ENCODE results near the gene MYADM.
"Not testable (repeated sequence)": the region's sequence is repeated elsewhere in the genome, so short reads cannot be mapped to it uniquely, and the experiment has no call there.

Gene MYADM, protein sequence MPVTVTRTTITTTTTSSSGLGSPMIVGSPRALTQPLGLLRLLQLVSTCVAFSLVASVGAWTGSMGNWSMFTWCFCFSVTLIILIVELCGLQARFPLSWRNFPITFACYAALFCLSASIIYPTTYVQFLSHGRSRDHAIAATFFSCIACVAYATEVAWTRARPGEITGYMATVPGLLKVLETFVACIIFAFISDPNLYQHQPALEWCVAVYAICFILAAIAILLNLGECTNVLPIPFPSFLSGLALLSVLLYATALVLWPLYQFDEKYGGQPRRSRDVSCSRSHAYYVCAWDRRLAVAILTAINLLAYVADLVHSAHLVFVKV

DNA sequence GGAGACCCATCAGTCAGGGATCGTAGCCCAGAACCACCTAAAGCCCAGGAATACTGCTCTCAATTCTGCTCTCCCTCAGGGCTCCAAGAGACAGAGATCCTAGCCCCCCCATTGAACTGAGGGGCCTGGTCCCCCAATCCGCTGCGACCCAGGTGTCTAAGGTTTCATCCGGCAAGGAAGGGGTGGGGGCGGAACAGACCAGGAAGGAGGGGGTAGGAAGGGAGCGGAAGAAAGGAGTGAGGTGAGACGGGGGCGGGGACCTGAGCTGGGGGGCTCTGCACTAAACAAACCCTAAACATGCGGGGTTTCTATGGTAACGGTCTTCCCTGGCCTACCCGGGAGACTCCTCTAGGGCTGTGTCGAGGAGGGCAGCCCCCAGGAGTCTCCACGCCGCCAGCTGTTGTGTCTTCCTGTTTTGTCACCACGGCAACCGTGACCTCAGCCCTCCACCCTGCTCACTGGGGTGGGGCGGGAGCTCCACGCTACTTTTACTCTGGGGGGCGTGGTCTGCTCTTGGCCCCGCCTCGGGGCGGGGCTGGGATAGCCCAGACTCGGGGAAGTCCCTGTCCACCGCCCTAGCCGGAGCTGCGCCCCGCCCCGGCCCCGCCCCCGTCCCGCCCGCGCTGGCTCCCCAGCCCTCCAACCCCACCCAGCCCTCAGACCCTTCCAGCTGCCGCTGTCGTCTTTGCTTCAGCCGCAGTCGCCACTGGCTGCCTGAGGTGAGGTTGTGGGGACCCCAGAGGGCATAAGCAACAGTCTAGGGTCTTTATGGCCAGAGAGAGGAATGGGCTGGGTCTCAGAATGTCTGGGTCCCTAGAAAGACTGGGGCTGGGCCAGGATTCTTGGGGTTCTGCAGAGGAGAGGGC is at the start of gene MYADM:
Gene MYADM, plus strand, starts transcription at position 659 of the 866 bp plus-strand sequence. CDS start 5,647 bp downstream, outside the sequence.
- DNase-seq (ENCODE audit: low read depth, low spot score) = peak; percentile 97

DNA sequence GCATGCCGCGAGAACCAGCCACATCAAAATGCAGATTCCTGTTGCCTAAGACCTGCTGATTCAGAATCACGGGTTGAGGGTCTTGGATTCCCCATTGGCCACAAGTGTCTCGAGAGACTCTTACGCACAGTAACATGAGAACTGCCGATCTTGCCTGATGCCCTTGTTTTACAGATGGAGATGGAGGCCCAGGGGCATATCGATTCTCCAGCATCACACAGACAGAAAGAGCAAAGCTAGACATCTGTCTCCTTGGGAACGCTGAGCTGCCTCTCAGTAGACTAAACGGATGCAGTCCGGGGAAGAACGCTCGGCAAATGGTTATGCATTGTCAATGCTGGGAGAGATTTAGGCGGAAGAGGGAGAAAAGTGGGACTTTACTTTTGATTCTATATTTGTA is 48.9 kb upstream of the MYADM start:
- no peak for DNase-seq (ENCODE audit: low read depth, low spot score)

DNA sequence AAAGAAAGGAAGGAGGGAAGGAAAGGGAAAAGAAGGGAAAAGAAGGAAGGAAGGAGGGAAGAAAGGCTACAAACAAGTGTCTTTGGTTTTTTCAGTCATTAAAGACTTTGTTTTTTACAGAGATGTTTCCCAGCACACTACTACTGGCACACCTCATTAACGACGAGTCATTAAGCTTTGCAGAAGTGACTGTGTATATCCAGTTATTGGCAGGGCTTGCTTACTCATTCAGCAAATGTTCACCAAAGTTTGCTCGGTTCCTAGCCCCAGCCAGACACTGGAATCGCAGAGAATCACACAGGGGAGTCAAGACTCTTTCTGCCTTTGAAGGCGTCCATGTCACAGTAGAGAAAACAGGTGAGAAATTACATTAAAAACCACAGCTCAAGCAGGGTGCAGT is 47.8 kb upstream of the MYADM start:
- DNase-seq (ENCODE audit: low read depth, low spot score) = no peak

DNA sequence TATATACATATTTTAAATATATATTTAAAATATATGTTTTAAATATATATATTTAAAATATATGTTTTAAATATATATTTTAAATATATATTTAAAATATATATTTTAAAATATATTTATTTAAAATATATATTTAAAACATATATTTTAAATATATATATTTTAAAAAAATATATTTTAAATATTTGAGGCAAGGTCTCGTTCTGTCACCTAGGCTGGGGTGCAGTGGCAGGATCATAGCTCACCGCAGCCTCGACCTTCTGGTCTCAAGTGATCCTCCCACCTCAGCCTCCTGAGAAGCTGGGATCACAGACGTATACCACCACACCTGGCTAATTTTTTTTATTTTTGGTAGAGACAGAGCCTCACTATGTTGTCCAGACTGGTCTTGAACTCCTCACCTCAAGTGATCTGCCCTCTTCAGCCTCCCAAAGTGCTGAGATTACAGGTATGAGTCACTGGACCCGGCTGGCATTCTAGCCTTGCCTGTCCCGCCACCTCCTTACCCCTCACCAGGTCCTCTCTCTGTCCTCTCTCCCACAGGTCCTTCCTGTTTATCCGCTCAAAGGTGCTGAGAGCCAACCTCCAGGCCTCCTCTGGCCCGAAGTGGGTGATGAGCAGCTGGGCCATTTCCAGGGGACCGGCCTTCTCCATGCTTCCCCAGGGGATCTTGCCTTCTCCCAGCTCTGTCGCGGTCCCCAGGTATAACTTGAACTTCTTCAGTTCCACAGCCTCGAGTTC is 44.1 kb upstream of the MYADM start:
- no peak for DNase-seq (ENCODE audit: low read depth, low spot score)

DNA sequence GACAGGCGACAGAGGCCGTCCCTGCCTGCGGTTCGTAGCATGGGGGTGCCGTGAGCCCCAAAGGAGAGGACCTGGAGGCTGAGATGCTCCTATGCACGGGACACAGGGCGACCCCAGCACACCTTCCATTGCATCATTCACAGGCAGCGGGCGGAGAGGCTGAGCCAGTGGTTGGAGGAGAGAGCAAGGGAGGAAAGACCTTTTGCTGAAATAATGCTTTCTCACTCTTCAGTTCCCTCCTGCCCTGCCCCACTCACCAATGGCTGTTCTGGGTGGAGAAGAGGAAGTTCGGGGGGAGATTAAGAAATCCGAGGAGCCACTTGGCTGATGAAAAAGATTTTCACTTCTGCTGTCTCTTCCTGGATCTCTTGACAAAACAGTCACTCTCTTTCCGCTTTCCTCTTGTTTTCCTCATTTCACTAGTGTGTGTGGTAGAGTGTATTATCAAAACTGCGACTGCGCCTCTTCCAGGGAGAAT is 43.5 kb upstream of the MYADM start, which contains the start of gene NLRP12:
Gene NLRP12, minus strand, starts transcription at position 181 of the 478 bp plus-strand sequence. Its CDS starts 140 bp downstream, at position 41.
- no peak for DNase-seq (ENCODE audit: low read depth, low spot score)

DNA sequence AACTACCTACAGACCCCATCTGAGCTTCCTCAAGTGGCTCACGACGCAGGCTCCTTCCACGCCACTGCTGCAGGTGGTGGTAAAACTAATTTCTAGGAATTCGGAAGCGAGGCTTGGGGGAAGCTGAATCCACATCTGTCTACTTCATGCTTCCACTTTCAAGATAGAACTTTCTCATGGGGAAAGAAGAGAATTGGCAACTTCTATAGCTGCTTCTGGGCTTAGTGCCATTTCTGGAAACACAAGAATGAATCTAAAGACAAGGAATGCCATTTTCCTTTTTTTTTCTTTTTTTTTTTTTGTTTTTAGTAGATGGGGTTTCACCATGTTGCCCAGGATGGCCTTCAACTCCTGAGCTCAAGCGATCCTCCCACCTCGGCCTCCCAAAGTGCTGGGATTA is 40.8 kb upstream of the MYADM start:
- DNase-seq (ENCODE audit: low read depth, low spot score) = no peak

DNA sequence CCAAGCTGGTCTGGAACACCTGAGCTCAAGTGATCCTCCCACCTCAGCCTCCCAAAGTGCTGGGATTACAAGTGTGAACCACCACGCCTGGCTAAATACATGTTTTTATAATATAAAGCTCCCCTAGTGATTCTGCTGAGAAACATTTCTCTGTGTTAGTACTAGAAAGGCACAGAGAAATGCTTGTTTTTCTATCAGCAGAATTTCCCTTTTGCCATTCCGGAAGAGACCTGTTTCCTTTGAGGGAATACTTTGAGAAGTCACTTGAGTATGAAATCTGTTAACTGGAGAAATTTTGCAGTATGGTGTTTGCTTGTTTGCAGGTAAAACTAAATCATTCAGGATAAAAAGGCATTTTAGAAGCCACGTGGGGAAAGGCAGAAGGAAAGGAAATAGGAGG is 39.2 kb upstream of the MYADM start:
- DNase-seq (ENCODE audit: low read depth, low spot score) = no peak

DNA sequence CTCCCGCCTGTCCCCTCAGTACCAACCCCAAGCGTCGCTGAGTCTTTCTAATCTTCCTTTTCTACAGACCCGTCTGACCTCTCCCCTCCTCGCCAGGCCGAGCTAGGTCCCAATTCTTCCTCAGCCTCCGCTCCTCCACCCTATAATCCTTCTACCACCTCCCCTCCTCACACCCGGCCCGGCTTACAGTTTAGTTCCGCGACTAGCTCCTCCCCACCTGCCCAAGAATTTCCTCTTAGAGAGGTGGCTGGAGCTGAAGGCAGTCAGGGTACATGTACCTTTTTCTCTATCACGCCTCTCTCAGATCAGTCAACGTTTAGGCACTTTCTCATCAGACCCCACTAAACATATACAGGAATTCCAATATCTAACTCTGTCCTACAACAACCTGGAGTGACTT is 34.8 kb upstream of the MYADM start:
- not testable (repeated sequence) for DNase-seq (ENCODE audit: low read depth, low spot score)

DNA sequence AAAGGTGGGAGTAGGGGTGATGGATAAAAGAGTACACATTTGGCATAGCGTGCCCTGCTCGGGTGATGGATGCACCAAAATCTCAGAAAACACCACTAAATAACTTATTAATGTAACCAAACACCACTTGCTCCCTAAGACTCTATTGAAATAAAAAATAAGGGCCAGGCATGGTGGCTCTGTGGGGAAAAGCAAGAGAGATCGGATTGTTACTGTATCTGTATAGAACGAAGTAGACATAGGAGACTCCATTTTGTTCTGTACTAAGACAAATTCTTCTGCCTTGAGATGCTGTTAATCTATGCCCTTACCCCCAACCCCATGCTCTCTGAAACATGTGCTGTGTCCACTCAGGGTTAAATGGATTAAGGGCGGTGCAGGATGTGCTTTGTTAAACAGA is 29.2 kb upstream of the MYADM start:
- DNase-seq (ENCODE audit: low read depth, low spot score) = not testable (repeated sequence)

DNA sequence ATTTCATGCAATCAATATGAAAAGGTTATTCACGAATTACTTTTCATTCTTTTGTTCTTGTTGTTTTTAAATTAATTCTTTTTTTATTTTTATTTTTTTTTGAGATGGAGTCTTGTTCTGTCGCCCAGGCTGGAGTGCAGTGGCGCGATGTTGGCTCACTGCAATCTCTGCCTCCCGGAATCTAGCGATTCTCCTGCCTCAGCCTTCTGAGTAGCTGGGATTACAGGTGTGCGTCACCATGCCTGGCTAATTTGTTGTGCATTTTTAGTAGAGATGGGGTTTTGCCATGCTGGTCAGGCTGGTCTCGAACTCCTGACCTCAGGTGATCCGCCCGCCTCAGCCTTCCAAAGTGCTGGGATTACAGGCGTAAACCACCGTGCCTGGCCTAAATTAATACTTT is 27.4 kb upstream of the MYADM start:
- DNase-seq (ENCODE audit: low read depth, low spot score) = not testable (repeated sequence)

DNA sequence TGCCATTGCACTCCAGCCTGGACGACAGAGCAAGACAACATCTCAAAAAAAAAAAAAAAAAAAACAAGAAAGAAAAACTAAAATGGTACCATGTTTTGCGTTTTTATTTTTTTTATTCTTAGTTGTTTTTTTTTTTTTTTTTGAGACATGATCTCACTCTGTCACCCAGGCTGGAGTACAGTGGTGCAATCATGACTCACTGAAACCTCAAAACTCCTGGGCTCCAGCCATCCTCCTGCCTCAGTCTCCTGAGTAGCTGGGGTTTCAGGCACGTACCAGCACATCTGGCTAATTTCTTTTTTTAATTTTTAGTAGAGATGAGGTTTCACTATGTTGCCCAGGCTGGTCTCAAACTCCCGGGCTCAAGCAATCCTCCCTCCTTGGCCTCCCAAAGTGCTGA is 26.8 kb upstream of the MYADM start:
- DNase-seq (ENCODE audit: low read depth, low spot score) = not testable (repeated sequence)

DNA sequence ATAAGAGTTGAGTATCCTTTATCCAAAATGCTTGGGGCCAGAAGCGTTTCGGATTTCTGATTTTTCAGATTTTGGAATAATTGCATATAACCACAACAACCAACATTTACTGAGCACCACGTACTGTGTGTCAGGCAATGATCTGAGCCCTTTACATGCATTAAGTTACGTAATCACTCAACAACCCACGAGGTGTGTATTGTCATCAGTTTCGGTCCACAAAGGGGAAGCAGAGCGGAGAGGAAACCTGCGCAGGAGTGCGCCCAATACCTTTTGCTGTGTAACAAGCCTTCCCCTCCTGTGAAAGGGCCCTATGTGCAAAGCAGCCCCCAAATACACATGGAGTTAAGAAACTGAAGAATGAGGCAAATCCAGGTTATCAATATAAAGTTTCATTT is 22.8 kb upstream of the MYADM start:
- no peak for DNase-seq (ENCODE audit: low read depth, low spot score)

DNA sequence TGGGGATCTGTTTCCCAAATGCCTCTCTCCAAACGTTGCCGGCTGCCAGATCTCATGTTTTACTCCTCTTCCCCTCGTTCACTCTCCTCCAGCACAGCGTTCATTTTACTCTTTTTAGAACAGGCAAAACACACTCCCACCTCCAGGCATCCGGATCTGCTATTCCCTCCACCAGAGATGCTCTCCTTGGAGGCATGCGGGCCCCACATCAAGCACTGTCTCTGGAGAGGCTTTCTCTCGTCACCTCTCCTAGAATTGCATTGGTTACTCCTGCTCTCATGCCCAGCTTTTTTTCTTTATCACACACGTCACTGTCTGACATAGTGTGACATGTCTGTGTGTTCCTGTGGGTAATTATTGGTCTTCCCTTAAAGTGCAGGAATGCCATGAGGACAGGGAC is 20.1 kb upstream of the MYADM start:
- no peak for DNase-seq (ENCODE audit: low read depth, low spot score)

DNA sequence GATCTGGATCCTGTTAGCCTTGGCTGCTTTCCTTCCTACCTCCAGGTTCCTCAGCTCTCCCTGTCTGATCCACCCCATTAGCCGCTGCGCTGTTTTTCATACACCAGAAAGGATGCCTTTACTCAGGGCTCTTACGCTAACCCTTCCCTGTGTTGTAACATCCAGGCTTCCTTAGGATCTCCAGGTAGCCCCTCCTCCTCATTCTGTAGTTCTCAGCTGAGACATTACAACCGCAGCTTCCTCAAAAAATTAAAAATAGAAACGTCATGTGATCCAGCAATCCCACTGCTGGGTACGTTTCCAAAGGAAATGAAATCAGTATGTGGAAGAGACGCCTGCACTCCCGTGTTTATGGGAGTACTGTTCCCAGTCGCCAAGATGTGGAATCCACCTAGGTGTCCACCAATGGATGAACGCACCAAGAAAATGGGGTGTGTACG is 18.4 kb upstream of the MYADM start:
- no peak for DNase-seq (ENCODE audit: low read depth, low spot score)

DNA sequence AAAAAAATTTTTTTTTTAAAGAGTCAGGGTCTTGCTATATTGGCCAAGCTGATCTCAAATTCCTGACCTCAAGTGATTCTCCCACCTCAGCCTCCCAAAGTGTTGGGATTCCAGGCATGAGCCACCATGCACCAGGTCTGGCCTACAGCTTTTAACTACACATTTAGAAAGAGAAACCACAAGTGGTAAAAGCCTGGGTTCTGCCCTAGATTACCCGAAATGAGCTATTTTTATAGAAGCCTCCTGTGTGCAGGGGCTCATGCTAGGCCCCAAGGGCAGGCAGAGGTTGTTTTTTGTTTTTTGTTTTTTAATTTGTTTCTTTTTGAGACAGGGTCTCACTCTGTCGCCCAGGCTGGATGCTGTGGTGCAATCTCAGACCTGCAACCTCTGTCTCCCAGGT is 14.0 kb upstream of the MYADM start:
- DNase-seq (ENCODE audit: low read depth, low spot score) = no peak

DNA sequence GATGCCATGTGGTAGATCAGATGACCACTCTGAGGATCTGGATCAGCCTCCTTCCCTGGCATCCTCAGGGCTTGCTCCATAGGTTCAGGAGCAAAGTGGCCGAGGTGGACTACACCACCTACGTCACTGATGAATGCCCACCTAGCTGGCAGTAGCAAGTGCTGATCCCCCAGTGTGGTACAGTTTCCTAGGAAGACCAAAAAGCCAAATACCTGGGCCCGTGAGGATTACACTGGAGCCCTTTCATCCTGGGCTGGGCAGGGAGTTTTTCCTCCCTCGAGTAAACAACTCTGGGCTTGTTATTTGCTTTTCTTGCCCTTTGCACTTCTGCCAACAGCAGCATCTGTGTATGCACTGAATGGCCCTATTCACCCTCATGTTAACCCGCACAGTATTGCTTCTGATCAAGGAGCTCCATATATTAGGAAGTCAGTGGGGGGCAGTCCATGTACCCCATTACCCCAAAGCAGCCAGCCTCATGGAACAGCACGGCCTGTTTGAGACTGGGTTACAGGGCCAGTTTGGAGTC is 3.3 kb upstream of the MYADM start:
- no peak for DNase-seq (ENCODE audit: low read depth, low spot score)

DNA sequence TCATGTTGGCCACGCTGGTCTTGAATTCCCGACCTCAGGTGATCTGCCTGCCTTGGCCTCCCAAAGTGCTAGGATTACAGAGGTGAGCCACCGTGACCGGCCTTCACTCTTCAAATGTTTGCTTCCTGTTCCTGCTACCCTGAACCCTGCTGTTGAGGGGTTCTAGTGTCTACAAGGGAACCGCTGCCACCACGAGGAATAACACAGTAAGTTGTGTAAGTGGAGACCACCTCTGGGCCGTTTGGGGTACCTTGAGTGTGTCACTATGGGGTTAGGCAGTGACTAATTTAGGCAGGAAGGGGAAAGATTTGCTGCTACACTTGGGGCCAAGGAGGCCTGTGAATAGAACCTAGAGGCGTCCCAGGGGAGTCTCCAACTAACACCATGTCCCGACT is 2.2 kb upstream of the MYADM start:
- DNase-seq (ENCODE audit: low read depth, low spot score) = no peak

DNA sequence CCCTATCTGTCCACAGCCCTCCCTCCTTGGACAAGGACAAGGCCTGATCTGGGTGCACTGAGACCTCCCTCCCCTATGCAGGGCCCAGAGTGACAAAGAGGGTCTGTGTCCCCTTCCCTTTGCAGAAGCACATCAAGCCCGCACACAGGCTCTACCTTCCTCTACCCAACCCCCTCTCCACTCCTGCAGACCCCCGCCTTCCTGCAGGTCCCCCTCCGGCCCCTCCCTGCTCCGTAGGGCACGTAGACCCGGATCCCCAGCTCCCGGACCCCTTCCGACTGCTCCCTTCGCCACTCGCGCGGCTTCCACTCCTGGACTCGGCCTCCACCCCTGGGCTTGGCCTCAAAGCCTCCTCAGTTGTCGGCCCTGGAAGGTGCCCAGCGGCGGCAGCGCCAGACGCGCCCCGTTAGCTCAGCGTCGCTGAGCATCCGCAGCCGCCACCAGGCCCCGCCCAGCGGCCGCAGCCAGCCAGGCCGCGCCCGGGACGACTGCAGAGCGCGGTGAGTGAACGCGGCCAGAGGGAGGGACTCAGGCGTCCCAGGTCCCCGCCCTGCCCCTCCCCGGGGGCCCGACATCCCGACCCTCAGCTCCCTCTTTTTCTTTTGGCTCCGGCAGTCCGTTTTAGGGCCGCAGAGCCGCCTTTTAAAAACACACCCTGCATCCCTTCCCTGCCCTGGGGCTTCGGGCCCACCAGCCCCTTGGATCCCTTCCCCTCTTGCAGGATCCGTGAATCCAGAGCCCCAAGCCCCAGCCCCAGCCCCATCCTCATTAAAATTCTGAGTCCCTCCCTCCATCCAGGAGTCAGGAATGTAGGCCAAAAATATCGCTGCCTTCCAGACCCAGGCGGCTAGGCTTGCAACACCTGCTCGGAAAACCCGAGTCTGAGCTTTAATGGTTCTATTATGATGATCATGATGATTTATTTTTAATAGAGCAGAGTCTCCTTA is 1.5 kb upstream of the MYADM start:
- DNase-seq (ENCODE audit: low read depth, low spot score) = no peak

DNA sequence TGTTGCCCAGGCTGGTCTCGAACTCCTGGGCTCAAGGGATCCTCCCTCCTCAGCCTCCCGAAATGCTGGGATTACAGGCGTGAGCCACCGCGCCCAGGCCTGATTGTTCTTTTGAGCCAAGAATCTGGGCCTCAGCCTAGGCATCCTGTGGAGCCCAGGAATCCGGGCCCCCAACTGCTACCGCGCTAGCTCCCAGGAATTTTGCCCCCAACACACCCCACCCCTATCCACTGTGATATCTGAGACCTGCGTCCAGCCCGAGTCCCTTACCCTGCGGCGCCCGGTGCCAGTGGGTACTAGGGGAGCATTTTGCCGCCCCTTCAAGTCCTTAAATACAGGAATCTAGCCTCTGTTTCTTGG is 838 bp upstream of the MYADM start:
- DNase-seq (ENCODE audit: low read depth, low spot score) = no peak

DNA sequence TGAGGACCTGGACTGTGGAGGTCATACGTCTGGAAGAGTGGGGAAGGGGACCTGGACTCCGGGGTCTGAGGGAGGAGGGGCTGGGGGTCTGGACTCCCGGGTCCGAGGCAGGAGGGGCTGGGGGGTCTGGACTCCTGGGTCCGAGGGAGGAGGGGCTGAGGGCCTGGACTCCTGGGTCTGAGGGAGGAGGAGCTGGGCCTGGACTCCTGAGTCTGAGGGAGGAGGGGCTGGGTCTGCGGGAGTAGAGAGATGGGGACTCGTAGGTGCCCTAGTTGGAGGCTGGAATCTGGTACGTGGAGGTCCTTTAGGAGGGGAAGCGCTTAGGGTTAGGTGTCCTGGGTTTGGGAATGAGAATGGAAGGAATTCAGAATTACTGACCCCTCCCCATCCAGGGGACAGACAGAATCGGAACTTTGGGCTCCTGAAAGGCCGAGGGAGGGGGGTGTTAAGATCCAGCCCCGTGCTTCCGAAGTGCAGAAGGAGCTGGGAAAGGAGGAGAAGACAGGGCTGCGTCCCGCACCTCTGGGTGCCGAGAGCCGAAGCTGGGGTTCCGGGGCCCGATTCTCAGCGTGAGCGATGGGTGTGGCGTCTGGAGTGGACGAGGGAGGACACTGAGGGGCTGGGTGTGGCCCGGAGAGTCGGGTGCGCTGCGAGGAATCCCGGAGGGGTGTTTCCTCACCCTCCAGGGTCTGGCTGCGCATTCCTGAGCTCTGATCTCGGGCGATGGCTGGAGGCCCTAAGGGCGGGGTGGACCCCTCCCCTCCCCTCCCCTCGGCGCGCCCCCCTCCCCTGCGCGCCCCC is 608 bp downstream of the MYADM start:
- DNase-seq (ENCODE audit: low read depth, low spot score) = no peak

Measured in activated CD4-positive, CD25-positive, alpha-beta regulatory T cell treated with anti-CD3 and anti-CD28 coated beads, Interleukin-2, amount 50 U/mL, for 16 hours (primary cell).